Smooth muscle cell (in vitro differentiated cells): ENCODE data around the gene CASK. TPM values are rescaled to one million over a fixed set of nuclear protein-coding genes. Genes with fewer than 3 reads are reported as not detected.

ENCODE experiments used
- DNase-seq: peaks from one replicate; lab custom pipeline; 2025; ENCODE audit not compliant: unreplicated experiment; lab: John Stamatoyannopoulos, UW
- H2AFZ ChIP-seq: fragments of 200-600 bp; sonication (generic); 2 replicates; pipeline ENCODE4 v1.6.0; 2016; ENCODE audit warnings: antibody characterized with exemption, low read depth, mild to moderate bottlenecking
- H3F3A ChIP-seq: fragments of 200-600 bp; sonication (generic); 2 replicates; pipeline ENCODE4 v1.6.0; 2017; ENCODE audit warnings: antibody characterized with exemption, low read depth
- H3K27ac ChIP-seq: fragments of 200-600 bp; sonication (generic); 2 replicates; pipeline ENCODE4 v1.5.1; 2016; ENCODE audit warnings: low read depth, mild to moderate bottlenecking
- H3K27me3 ChIP-seq: fragments of 200-600 bp; sonication (generic); 2 replicates; pipeline ENCODE4 v1.6.1; 2016; ENCODE audit warnings: low read depth, mild to moderate bottlenecking
- H3K36me3 ChIP-seq: fragments of 200-600 bp; sonication (generic); 2 replicates; pipeline ENCODE4 v1.5.1; 2016; ENCODE audit warnings: low read depth
- H3K4me1 ChIP-seq: fragments of 200-600 bp; sonication (generic); 2 replicates; pipeline ENCODE4 v1.5.1; 2016; ENCODE audit warnings: low read depth
- H3K4me2 ChIP-seq: fragments of 200-600 bp; sonication (generic); 2 replicates; pipeline ENCODE4 v1.6.0; 2016; ENCODE audit warnings: mild to moderate bottlenecking
- H3K4me3 ChIP-seq: fragments of 200-600 bp; sonication (generic); 2 replicates; pipeline ENCODE4 v1.5.1; 2016; ENCODE audit warnings: mild to moderate bottlenecking
- H3K79me2 ChIP-seq: fragments of 200-600 bp; sonication (generic); 2 replicates; pipeline ENCODE4 v1.6.0; 2016; ENCODE audit warnings: low read depth, mild to moderate bottlenecking
- H3K9ac ChIP-seq: fragments of 200-600 bp; sonication (generic); 2 replicates; pipeline ENCODE4 v1.6.0; 2016; ENCODE audit warnings: low read depth
- H3K9me3 ChIP-seq: fragments of 200-600 bp; sonication (generic); replicated peaks from 2 replicates; pipeline ENCODE4 v1.5.1; 2016; ENCODE audit warnings: low read depth
- H4K20me1 ChIP-seq: fragments of 200-600 bp; sonication (generic); 2 replicates; pipeline ENCODE4 v1.6.0; 2016; ENCODE audit warnings: low read depth
- WGBS: methylation state at CpG from one replicate; pipeline ENCODE4 v1.1.7; 2016; ENCODE audit warnings: low lambda C conversion rate; 5-methylcytosine and 5-hydroxymethylcytosine counted together
- polyA plus RNA-seq: library from polyadenylated mRNA; unstranded; fragments of >200 nt; fragmentation: Nextera tagmentation; extraction: Ambion mirVana; gene quantifications from 2 replicates; pipeline ENCODE4 v1.2.1, GENCODE V29; 2016
- total RNA-seq: library from RNA; depleted of rRNA; stranded (reverse); fragments of >200 nt; gene quantifications from 2 replicates; pipeline ENCODE4 v1.2.3, GENCODE V29; 2014
- TF ChIP-seq, protein P1 (sequence below): fragments of 200-600 bp; sonication (generic); IDR thresholded peaks from 2 replicates; pipeline ENCODE4 v1.5.1; 2017; ENCODE audit warnings: borderline replicate concordance, mild to moderate bottlenecking, antibody characterized with exemption; ENCODE audit not compliant: insufficient read depth, poor library complexity, severe bottlenecking

The CASK gene
- total and polyA plus RNA-seq, 2 experiments from 2014 or later, result 49.4 to 97.5 TPM

GRCh38 chrX:41538707-41539106 is 384.6 kb downstream of the CASK start:
- Histone ChIP-seq H3K9me3 (no peaks in the 10 kb centered on the region), H3K79me2 (no peaks in the 10 kb centered on the region), H3K27me3 (no peaks in the 10 kb centered on the region), H3F3A (no peaks in the 10 kb centered on the region), H3K4me3 (no peak overlapping the region), H2AFZ (no peak overlapping the region), H4K20me1 (no peaks in the 10 kb centered on the region), H3K4me1 (no peaks in the 10 kb centered on the region), H3K9ac (no peak overlapping the region), H3K27ac (no peak overlapping the region), H3K4me2 (no peak overlapping the region), H3K36me3 (no peaks in the 10 kb centered on the region)
- TF ChIP-seq, protein P1, sequence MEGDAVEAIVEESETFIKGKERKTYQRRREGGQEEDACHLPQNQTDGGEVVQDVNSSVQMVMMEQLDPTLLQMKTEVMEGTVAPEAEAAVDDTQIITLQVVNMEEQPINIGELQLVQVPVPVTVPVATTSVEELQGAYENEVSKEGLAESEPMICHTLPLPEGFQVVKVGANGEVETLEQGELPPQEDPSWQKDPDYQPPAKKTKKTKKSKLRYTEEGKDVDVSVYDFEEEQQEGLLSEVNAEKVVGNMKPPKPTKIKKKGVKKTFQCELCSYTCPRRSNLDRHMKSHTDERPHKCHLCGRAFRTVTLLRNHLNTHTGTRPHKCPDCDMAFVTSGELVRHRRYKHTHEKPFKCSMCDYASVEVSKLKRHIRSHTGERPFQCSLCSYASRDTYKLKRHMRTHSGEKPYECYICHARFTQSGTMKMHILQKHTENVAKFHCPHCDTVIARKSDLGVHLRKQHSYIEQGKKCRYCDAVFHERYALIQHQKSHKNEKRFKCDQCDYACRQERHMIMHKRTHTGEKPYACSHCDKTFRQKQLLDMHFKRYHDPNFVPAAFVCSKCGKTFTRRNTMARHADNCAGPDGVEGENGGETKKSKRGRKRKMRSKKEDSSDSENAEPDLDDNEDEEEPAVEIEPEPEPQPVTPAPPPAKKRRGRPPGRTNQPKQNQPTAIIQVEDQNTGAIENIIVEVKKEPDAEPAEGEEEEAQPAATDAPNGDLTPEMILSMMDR, result no peak
- WGBS, result 83% methylated on average over 4 of the region's 4 CpGs
- no peak for DNase-seq

DNA sequence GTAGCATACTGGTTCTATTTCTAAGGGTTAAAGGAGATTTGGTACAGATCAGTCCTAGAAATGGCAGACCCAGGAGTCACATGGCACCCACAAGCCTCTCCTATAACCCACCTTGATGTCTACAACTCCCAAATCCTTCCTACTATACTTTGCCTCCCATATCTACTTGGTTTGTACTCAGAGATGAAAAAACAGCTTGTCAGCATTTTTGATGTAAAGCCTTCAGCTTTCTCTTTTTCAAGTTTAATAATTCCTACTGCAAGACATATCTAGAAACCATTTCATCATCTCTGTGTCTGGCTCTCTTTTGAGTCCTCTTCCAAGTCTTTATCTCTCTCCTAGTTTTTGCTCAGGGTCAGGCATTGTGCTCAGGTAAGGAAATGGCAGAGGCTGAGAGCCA is 393.3 kb downstream of the CASK start:
- no peaks in the 10 kb centered on the region for H3F3A ChIP-seq
- H2AFZ ChIP-seq, result no peak overlapping the region
- no peak overlapping the region for H3K4me3 ChIP-seq
- no peak overlapping the region for H3K9ac ChIP-seq
- no peaks in the 10 kb centered on the region for H3K36me3 ChIP-seq
- H3K4me1 ChIP-seq, result no peaks in the 10 kb centered on the region
- H3K4me2 ChIP-seq, result no peak overlapping the region
- TF ChIP-seq, protein P1, result no peak
- no peaks in the 10 kb centered on the region for H3K9me3 ChIP-seq
- no peaks in the 10 kb centered on the region for H3K79me2 ChIP-seq
- H3K27ac ChIP-seq, result no peak overlapping the region
- no peak for DNase-seq
- H3K27me3 ChIP-seq, result no peaks in the 10 kb centered on the region
- H4K20me1 ChIP-seq, result no peaks in the 10 kb centered on the region

GRCh38 chrX:41529221-41529620 is 394.1 kb downstream of the CASK start:
- Histone ChIP-seq H3K4me1 (no peaks in the 10 kb centered on the region), H3K9ac (no peak overlapping the region), H3F3A (no peaks in the 10 kb centered on the region), H3K4me2 (no peak overlapping the region), H4K20me1 (no peaks in the 10 kb centered on the region), H3K27ac (no peak overlapping the region), H2AFZ (no peak overlapping the region), H3K79me2 (no peaks in the 10 kb centered on the region), H3K9me3 (no peaks in the 10 kb centered on the region), H3K36me3 (no peaks in the 10 kb centered on the region), H3K27me3 (no peaks in the 10 kb centered on the region), H3K4me3 (no peak overlapping the region)
- DNase-seq, result no peak
- TF ChIP-seq, protein P1, result no peak
- WGBS, result 94% methylated on average over 11 of the region's 11 CpGs

DNA sequence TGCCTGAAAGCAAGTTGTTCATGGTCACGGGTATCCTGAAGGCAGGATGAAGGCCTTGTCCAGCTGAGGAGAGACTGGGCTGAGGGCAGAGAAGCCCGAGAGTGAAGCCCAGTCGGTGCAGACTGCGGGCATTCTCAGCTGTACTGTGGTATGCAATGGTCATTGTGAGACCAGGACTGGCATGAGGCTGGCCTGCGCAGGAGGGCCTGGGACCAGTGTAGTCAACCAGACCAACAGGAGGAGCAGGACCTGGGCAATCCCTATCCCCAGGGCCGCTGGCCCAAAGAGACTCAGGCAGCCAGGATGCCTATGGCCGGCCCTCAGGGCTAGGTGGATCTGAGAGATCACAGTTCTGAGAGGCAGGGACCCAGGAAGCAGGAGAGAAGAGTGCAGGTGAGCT is 394.6 kb downstream of the CASK start:
- no peaks in the 10 kb centered on the region for H3K27me3 ChIP-seq
- no peak overlapping the region for H3K4me2 ChIP-seq
- no peaks in the 10 kb centered on the region for H3K36me3 ChIP-seq
- H3F3A ChIP-seq, result no peaks in the 10 kb centered on the region
- H3K4me1 ChIP-seq, result peaks cover 4% of the 10 kb centered on the region
- TF ChIP-seq, protein P1, result no peak
- no peaks in the 10 kb centered on the region for H3K9me3 ChIP-seq
- no peak overlapping the region for H3K4me3 ChIP-seq
- H2AFZ ChIP-seq, result no peak overlapping the region
- H3K79me2 ChIP-seq, result no peaks in the 10 kb centered on the region
- no peak overlapping the region for H3K27ac ChIP-seq
- H4K20me1 ChIP-seq, result no peaks in the 10 kb centered on the region
- no peak for DNase-seq
- H3K9ac ChIP-seq, result no peak overlapping the region
- WGBS, result 84% methylated on average over 7 of the region's 7 CpGs
